Ovary (tissue), 3 donors: ENCODE results near the gene SEPTIN3.

Source experiments
- EP300 ChIP-seq: sonication (generic); formaldehyde crosslinking; IDR thresholded peaks from one replicate; pipeline ENCODE4 v1.6.1; 2017; ENCODE audit warnings: antibody characterized with exemption
- TF ChIP-seq, protein P1 (sequence below), 3 donors: fragments of 450-650 bp in 2 of 3; fragments of 200-600 bp in 1 of 3; IDR thresholded peaks; one replicate each; pipeline versions ENCODE4 v1.5.1 to v1.8.0; 2016 to 2022; ENCODE audit warnings: antibody characterized with exemption in 3 of 3, mild to moderate bottlenecking in 1 of 3
- donor health status: DM: no; HTN: no; CAD: no.

DNA sequence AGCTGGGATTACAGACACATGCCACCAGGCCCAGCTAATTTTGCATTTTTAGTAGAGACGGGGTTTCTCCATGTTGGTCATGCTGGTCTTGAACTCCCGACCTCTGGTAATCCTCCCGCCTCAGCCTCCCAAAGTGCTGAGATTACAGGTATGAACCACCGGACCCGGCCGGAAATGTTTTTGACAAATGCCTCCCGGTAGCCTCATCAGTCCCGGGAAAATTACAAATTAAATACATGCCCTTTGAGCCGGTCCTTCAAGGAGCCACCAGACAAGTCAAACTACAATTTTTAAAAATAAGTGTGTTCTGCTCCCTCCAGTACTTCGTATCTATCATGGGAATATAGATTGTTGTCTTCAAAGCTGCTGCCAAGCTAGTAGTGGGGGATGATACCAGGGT lies 46.9 kb downstream of the SEPTIN3 start:
- TF ChIP-seq, protein P1, sequence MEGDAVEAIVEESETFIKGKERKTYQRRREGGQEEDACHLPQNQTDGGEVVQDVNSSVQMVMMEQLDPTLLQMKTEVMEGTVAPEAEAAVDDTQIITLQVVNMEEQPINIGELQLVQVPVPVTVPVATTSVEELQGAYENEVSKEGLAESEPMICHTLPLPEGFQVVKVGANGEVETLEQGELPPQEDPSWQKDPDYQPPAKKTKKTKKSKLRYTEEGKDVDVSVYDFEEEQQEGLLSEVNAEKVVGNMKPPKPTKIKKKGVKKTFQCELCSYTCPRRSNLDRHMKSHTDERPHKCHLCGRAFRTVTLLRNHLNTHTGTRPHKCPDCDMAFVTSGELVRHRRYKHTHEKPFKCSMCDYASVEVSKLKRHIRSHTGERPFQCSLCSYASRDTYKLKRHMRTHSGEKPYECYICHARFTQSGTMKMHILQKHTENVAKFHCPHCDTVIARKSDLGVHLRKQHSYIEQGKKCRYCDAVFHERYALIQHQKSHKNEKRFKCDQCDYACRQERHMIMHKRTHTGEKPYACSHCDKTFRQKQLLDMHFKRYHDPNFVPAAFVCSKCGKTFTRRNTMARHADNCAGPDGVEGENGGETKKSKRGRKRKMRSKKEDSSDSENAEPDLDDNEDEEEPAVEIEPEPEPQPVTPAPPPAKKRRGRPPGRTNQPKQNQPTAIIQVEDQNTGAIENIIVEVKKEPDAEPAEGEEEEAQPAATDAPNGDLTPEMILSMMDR (IDR thresholded peaks at IDR 0.05): no peak
- no peak for TF ChIP-seq EP300
